A549 treated with CpdA at 1 μM for 4 hours (cell line): ENCODE results near the gene DBT. TPM values are rescaled to one million over a fixed set of nuclear protein-coding genes. Genes with fewer than 3 reads are reported as not detected.

Source experiments
- total RNA-seq: library from RNA; stranded (reverse); fragments of 200-300 nt; extraction: Qiagen RNA extraction; gene quantifications from 5 replicates; pipeline ENCODE4 v1.2.3, GENCODE V29; 2022; ENCODE audit warnings: low read depth

The DBT gene
- total RNA-seq: 3.2 to 4.6 TPM (median 4.2 TPM) in 5 replicates

GRCh38 chr1:100249537-100250257 is at the start of gene DBT:
DBT (minus strand) TSS chr1:100249834; CDS start chr1:100249820, 14 bp downstream.

GRCh38 chr1:100265931-100266740 is 16.5 kb upstream of the DBT start, which contains the start of gene RTCA:
RTCA (plus strand) TSS chr1:100266216; CDS start chr1:100266376, 160 bp downstream.

GRCh38 chr1:100178091-100178490 is 71.5 kb downstream of the DBT start, which contains the start of gene LRRC39:
LRRC39 (minus strand) TSS chr1:100178256; CDS start chr1:100168516, 9,740 bp downstream.

Other genes with a start within 250 kb of the DBT start
- gene SASS6, start 116.9 kb downstream of the DBT start, total RNA-seq: 3.9 to 4.5 TPM (median 4.3 TPM) in 5 replicates
- gene TRMT13, start 116.7 kb downstream of the DBT start, total RNA-seq: 6.1 to 9.8 TPM (median 6.9 TPM) in 5 replicates
- gene LRRC39, start 71.6 kb downstream of the DBT start, total RNA-seq: 0.09 to 0.15 TPM in 2 of 5 replicates, not detected in the others
- gene RTCA, start 16.4 kb upstream of the DBT start, total RNA-seq: 21.3 to 22.4 TPM (median 22.0 TPM) in 5 replicates
- 2.5 to 3.2 TPM (median 2.6 TPM) in 5 replicates for gene CDC14A, start 102.7 kb upstream of the DBT start, total RNA-seq